ENCODE measurements around the gene TMEM59L.
"Not testable (repeated sequence)": the region's sequence is repeated elsewhere in the genome, so short reads cannot be mapped to it uniquely, and the experiment has no call there.

TMEM59L gene

GRCh38 chr19:18594824-18595373, 17.8 kb upstream of the TMEM59L start:
- DNase-seq (ENCODE audit: low read depth) = no peak
- peak overlapping the region; percentile 14; the same call in 1 of the 2 replicates for H3K4me3 ChIP-seq (ENCODE audit: low read depth, low read length)
- no peak for TF ChIP-seq CTCF (IDR thresholded peaks at IDR 0.05; ENCODE audit: insufficient read depth, low read depth, low read length, missing control alignments)

DNA sequence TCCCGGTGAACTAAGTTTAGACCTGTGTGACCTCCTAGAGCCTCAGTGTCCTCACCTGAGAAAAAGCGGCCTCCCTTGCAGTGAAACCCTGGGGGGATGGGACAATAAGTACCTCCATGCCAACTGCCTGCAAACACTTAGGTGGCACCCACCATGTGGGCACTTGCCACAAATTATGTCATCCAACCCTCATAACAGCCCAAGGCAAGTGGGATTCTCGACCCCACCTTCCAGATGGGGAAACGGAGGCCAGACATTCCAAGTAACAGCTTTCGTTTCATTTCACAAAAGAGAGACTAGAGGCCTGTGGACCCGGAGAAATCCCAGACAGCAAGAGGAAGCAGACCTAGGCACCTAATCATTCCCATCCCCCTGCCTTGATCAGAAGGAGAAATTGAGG, 17.2 kb upstream of the TMEM59L start:
- no peak for TF ChIP-seq CTCF (IDR thresholded peaks at IDR 0.05; ENCODE audit: insufficient read depth, low read depth, low read length, missing control alignments)
- no peak overlapping the region for H3K4me3 ChIP-seq (ENCODE audit: low read depth, low read length)
- DNase-seq (ENCODE audit: low read depth) = no peak

DNA sequence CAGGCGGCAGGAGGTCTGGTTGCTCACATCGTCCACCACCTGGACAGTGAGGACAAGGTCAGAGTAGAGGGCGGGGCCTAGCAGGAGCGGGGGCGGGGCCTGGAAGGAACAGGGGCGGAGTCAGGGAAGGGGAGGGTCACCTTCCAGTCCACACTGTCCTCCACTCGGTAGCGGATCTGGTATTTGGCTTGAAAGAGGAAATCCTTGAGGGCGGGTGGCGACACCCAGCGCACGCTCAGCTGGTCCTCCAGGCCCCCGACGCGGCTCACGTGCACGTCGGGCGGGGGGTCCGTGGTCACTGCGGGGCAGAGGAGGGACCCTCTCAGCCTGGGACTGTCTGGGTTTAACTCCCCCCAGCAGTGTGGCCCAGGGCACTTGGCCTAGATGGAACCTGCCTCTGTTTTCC, 15.9 kb upstream of the TMEM59L start:
- no peak overlapping the region for H3K4me3 ChIP-seq (ENCODE audit: low read depth, low read length)

GRCh38 chr19:18597809-18598660, 14.6 kb upstream of the TMEM59L start:
- DNase-seq (ENCODE audit: low read depth) = no peak
- no peak for TF ChIP-seq CTCF (IDR thresholded peaks at IDR 0.05; ENCODE audit: insufficient read depth, low read depth, low read length, missing control alignments)

More for the DNA sequence above, 15.9 kb upstream of the TMEM59L start:
- TF ChIP-seq CTCF (IDR thresholded peaks at IDR 0.05; ENCODE audit: insufficient read depth, low read depth, low read length, missing control alignments) = no peak
- DNase-seq (ENCODE audit: low read depth) = peak; percentile 18

GRCh38 chr19:18599485-18599884, 13.2 kb upstream of the TMEM59L start:
- no peak for TF ChIP-seq CTCF (IDR thresholded peaks at IDR 0.05; ENCODE audit: insufficient read depth, low read depth, low read length, missing control alignments)
- no peak for DNase-seq (ENCODE audit: low read depth)
- H3K4me3 ChIP-seq (ENCODE audit: low read depth, low read length) = no peak overlapping the region

More at GRCh38 chr19:18597809-18598660, 14.6 kb upstream of the TMEM59L start:
- H3K4me3 ChIP-seq (ENCODE audit: low read depth, low read length) = no peak overlapping the region

- H3K4me3 ChIP-seq (ENCODE audit: low read depth, low read length); DNase-seq (ENCODE audit: low read depth): not testable (repeated sequence)
These were observed 11.8 kb upstream of the TMEM59L start for GRCh38 chr19:18600692-18601397.

GRCh38 chr19:18601875-18602274, 10.8 kb upstream of the TMEM59L start:
- H3K4me3 ChIP-seq (ENCODE audit: low read depth, low read length) = no peak overlapping the region

More at GRCh38 chr19:18601875-18602274, 10.8 kb upstream of the TMEM59L start:
- DNase-seq (ENCODE audit: low read depth) = no peak
- no peak for TF ChIP-seq CTCF (IDR thresholded peaks at IDR 0.05; ENCODE audit: insufficient read depth, low read depth, low read length, missing control alignments)
